ENCODE results near the gene KIF1B. TPM values are rescaled to one million over a fixed set of nuclear protein-coding genes. Genes with fewer than 3 reads are reported as not detected.

Gene KIF1B
- total RNA-seq, 1 donor from 2014 or later = 38.0 TPM

DNA sequence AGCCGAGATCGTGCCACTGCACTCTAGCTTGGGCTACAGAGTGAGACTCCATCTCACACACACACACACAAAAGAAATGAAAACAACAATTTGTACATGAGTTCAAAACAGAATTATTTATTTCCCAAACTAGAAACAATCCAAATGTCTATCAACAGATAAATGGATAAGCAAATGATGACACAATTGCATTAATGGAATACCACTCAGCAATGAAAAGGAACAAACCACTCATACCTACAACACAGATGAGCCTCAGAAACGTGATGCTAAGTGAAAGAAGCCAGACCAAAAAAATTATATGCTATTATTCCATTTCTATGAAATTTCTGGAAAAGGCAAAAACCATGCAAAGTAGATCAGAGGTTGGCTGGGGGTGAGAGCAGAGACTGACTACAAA is 186.5 kb downstream of the KIF1B start:
- Histone ChIP-seq H3K27ac (no peak overlapping the region), H3K4me3 (no peak overlapping the region), H3K36me3 (peaks cover 2% of the 10 kb centered on the region), H3K4me1 (peaks cover 29% of the 10 kb centered on the region), H3K27me3 (ENCODE audit: low read depth) (no peaks in the 10 kb centered on the region), H3K9me3 (no peaks in the 10 kb centered on the region)
- intact Hi-C loops (cut with DNase I) = no loop called here
- no peak for ATAC-seq
- no peak for DNase-seq
- no peak for TF ChIP-seq CTCF (IDR thresholded peaks at IDR 0.05)

- Histone ChIP-seq H3K9me3 (no peaks in the 10 kb centered on the region), H3K36me3 (peaks cover 16% of the 10 kb centered on the region), H3K4me1 (peaks cover 29% of the 10 kb centered on the region), H3K27ac (peak overlapping the region; percentile 96), H3K27me3 (ENCODE audit: low read depth) (no peaks in the 10 kb centered on the region), H3K4me3 (peak overlapping the region; percentile 99)
- DNase-seq = no peak
- intact Hi-C loops (cut with DNase I) = no loop called here
- no peak for TF ChIP-seq CTCF (IDR thresholded peaks at IDR 0.05)
- ATAC-seq = no peak
Observed at GRCh38 chr1:10398278-10398733, 187.9 kb downstream of the KIF1B start.

DNA sequence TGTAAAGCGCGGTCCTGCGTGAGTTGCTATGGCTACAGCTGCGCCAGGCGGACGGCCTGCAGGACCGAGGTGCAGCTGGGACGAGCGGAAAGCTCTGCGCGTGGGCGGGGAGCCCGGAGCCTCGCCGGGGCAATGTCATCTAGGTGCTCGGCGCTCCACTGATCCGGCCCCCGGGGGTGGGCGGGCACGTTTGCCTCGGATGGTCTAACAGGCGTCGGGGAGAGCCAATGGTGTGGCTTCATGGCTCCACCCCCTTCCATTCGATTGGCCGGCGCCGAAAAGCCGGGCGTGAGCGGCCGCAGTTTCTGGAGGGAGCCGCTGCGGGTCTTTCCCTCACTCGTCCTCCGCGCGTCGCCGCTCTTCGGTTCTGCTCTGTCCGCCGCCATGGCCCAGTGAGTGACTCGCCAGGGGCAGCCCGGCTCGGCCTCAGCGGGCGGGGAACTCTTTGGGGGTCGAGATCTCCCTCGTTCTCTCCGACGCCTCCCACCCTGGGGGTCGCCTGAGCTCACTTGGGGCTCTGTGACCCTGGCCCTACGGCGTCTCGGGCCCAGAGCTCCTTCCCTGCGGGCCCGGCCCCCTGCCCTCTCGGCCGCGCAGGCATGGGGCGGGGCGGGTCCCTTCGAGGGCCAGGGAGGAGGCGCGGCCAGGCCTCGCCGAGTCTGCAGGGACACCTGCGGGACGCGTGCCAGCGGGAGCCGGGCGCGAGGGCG is 188.5 kb downstream of the KIF1B start, which contains the start of gene PGD:
TSS of gene PGD (plus strand) at position 331 of the 710 bp plus-strand sequence. CDS start at position 385, 54 bp downstream.
- peak; percentile 12 for TF ChIP-seq CTCF (IDR thresholded peaks at IDR 0.05)
- peak; percentile 99 for ATAC-seq
- intact Hi-C loops (cut with DNase I) = no loop called here
- H3K9me3 ChIP-seq = no peaks in the 10 kb centered on the region
- peaks cover 22% of the 10 kb centered on the region for H3K36me3 ChIP-seq
- peaks cover 29% of the 10 kb centered on the region for H3K4me1 ChIP-seq
- peak within 1 kb of the TSS; percentile 99 for H3K4me3 ChIP-seq
- peak; percentile 100 for DNase-seq
- H3K27ac ChIP-seq = peak within 1 kb of the TSS; percentile 96
- no peaks in the 10 kb centered on the region for H3K27me3 ChIP-seq (ENCODE audit: low read depth)

DNA sequence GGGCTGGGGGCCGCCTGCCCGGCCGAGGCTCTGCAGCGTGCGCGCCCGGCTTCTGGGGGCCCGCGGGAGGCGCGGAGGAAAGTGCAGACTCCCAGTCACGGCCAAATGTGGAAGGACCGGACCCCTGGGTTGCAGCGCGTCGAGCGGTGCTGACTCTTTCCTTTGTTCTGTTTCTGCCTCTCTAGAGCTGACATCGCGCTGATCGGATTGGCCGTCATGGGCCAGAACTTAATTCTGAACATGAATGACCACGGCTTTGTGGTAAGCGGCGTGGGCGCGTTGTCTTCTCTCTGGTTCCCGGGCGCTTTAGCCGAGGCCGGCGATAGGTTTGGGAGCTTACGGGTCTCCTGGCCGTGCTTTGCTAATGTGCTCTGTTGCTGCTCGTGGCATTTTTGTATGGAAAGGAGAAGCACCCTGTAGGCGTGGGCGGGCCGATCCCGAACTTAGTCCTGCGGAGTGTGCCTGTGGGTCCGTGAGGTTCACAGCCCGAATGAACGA is 189.1 kb downstream of the KIF1B start:
- no peaks in the 10 kb centered on the region for H3K9me3 ChIP-seq
- intact Hi-C loops (cut with DNase I) = no loop called here
- H3K4me3 ChIP-seq = peak overlapping the region; percentile 99
- H3K27ac ChIP-seq = peak overlapping the region; percentile 96
- DNase-seq (peak; percentile 75), ATAC-seq (peak; percentile 14 to 22)
- H3K4me1 ChIP-seq = peaks cover 29% of the 10 kb centered on the region
- H3K36me3 ChIP-seq = peaks cover 28% of the 10 kb centered on the region
- no peak for TF ChIP-seq CTCF (IDR thresholded peaks at IDR 0.05)
- H3K27me3 ChIP-seq (ENCODE audit: low read depth) = no peaks in the 10 kb centered on the region

GRCh38 chr1:10400013-10400412 is 189.6 kb downstream of the KIF1B start:
- intact Hi-C loops (cut with DNase I) = no loop called here
- H3K27ac ChIP-seq = peak overlapping the region; percentile 96
- no peak for TF ChIP-seq CTCF (IDR thresholded peaks at IDR 0.05)

More at GRCh38 chr1:10400013-10400412, 189.6 kb downstream of the KIF1B start:
- Histone ChIP-seq H3K9me3 (no peaks in the 10 kb centered on the region), H3K36me3 (peaks cover 33% of the 10 kb centered on the region), H3K4me1 (peaks cover 29% of the 10 kb centered on the region), H3K27me3 (ENCODE audit: low read depth) (no peaks in the 10 kb centered on the region), H3K4me3 (peak overlapping the region; percentile 99)
- ATAC-seq = no peak
- no peak for DNase-seq
